Fibroblast of lung (primary cell): ENCODE results near the gene LGALSL.

Experiments used
- CTCF ChIP-seq, 2 donors: IDR thresholded peaks in 1 of 2; conservative IDR thresholded peaks in 1 of 2; 1 replicate in 1 of 2; 2 replicates in 1 of 2; pipeline ENCODE4 v1.5.1; 2011 to 2012; ENCODE audit warnings: low read length in 2 of 2, control low read depth in 1 of 2, inconsistent platforms in 1 of 2, low read depth in 1 of 2, mild to moderate bottlenecking in 1 of 2
- EZH2 ChIP-seq: IDR thresholded peaks from 2 replicates; pipeline ENCODE4 v1.5.1; 2012; ENCODE audit warnings: low read length, control low read depth, mild to moderate bottlenecking; ENCODE audit errors: missing control alignments

GRCh38 chr2:64462171-64462570 is 8.2 kb downstream of the LGALSL start:
- no peak for TF ChIP-seq CTCF (conservative IDR thresholded peaks at IDR 0.05 in 1 of 2, IDR thresholded peaks at IDR 0.05 in 1 of 2; ENCODE audit: low read depth in 1 of 2, low read length in 2 of 2)
- TF ChIP-seq EZH2: no peak
